GM21576 (cell line): Measurements from ENCODE around the gene TPK1.
A peak's percentile ranks its signal among the peaks of the same experiment; 100 is the strongest.

ENCODE experiments used
- ATAC-seq: cut with Tn5 transposase; IDR thresholded peaks from one replicate; pipeline ENCODE4 v1.9.1; 2021; ENCODE audit warnings: mild to moderate bottlenecking, moderate library complexity; ENCODE audit not compliant: unreplicated experiment

The TPK1 gene

GRCh38 chr7:144546782-144547181 lies 289.1 kb downstream of the TPK1 start:
- ATAC-seq: no peak

GRCh38 chr7:144545330-144545729 lies 290.5 kb downstream of the TPK1 start:
- ATAC-seq: no peak

- ATAC-seq: no peak
Measured at GRCh38 chr7:144534655-144535395, 301.0 kb downstream of the TPK1 start.

- ATAC-seq: no peak
Measured at GRCh38 chr7:144534196-144534595, 301.7 kb downstream of the TPK1 start.

- ATAC-seq: no peak
Measured at GRCh38 chr7:144531181-144531580, 304.7 kb downstream of the TPK1 start.

GRCh38 chr7:144529269-144529926 lies 306.5 kb downstream of the TPK1 start:
- peak; percentile 96 for ATAC-seq

GRCh38 chr7:144528536-144529045 lies 307.3 kb downstream of the TPK1 start:
- ATAC-seq: no peak

GRCh38 chr7:144527051-144527471 lies 308.8 kb downstream of the TPK1 start:
- ATAC-seq: no peak

GRCh38 chr7:144525956-144526355 lies 309.9 kb downstream of the TPK1 start:
- ATAC-seq: no peak

GRCh38 chr7:144524271-144524670 lies 311.6 kb downstream of the TPK1 start:
- no peak for ATAC-seq

- no peak for ATAC-seq
Measured at GRCh38 chr7:144523621-144524020, 312.2 kb downstream of the TPK1 start.

GRCh38 chr7:144519925-144520324 lies 315.9 kb downstream of the TPK1 start:
- ATAC-seq: no peak

- no peak for ATAC-seq
Measured at GRCh38 chr7:144518360-144518759, 317.5 kb downstream of the TPK1 start.

GRCh38 chr7:144517749-144518148 lies 318.1 kb downstream of the TPK1 start:
- no peak for ATAC-seq

GRCh38 chr7:144516729-144517525 lies 318.9 kb downstream of the TPK1 start:
- ATAC-seq: no peak

GRCh38 chr7:144513334-144513733 lies 322.5 kb downstream of the TPK1 start:
- peak; percentile 41 for ATAC-seq

- ATAC-seq: no peak
Measured at GRCh38 chr7:144510621-144511020, 325.2 kb downstream of the TPK1 start.

GRCh38 chr7:144508702-144509101 lies 327.2 kb downstream of the TPK1 start:
- ATAC-seq: peak; percentile 97

GRCh38 chr7:144503215-144503614 lies 332.6 kb downstream of the TPK1 start:
- ATAC-seq: no peak

- no peak for ATAC-seq
Measured at GRCh38 chr7:144500225-144500624, 335.6 kb downstream of the TPK1 start.

- ATAC-seq: no peak
Measured at GRCh38 chr7:144497282-144497681, 338.6 kb downstream of the TPK1 start.
